ENCODE results near the gene METAP1D.

Gene METAP1D

GRCh38 chr2:171999161-171999560 lies 592 bp upstream of the METAP1D start:
- DNase-seq: no peak

- DNase-seq: no peak
Measured at GRCh38 chr2:172000696-172001361, 1.1 kb downstream of the METAP1D start.

GRCh38 chr2:172007372-172007771 lies 7.6 kb downstream of the METAP1D start:
- no peak for DNase-seq

- no peak for DNase-seq
Measured at GRCh38 chr2:172009823-172010222, 10.1 kb downstream of the METAP1D start.

GRCh38 chr2:172011812-172012575 lies 12.2 kb downstream of the METAP1D start:
- DNase-seq: no peak

GRCh38 chr2:172012677-172013391 lies 13.1 kb downstream of the METAP1D start:
- no peak for DNase-seq

GRCh38 chr2:172013396-172013795 lies 13.6 kb downstream of the METAP1D start:
- no peak for DNase-seq

- no peak for DNase-seq
Measured at GRCh38 chr2:172021074-172021931, 21.6 kb downstream of the METAP1D start.

GRCh38 chr2:172021955-172022354 lies 22.2 kb downstream of the METAP1D start:
- DNase-seq: no peak

- DNase-seq: no peak
Measured at GRCh38 chr2:172031536-172031935, 31.8 kb downstream of the METAP1D start.

GRCh38 chr2:172038121-172038520 lies 38.4 kb downstream of the METAP1D start:
- DNase-seq: no peak

- DNase-seq: no peak
Measured at GRCh38 chr2:172038604-172039003, 38.9 kb downstream of the METAP1D start.

- no peak for DNase-seq
Measured at GRCh38 chr2:172039011-172039704, 39.4 kb downstream of the METAP1D start.

GRCh38 chr2:172040311-172040710 lies 40.6 kb downstream of the METAP1D start:
- no peak for DNase-seq

GRCh38 chr2:172046080-172046678 lies 46.4 kb downstream of the METAP1D start:
- DNase-seq: no peak

GRCh38 chr2:172046866-172047565 lies 47.3 kb downstream of the METAP1D start:
- DNase-seq: no peak

- DNase-seq: no peak
Measured at GRCh38 chr2:172047566-172048507, 48.1 kb downstream of the METAP1D start.

GRCh38 chr2:172048508-172049503 lies 49.1 kb downstream of the METAP1D start:
- DNase-seq: no peak
